CD4-positive, alpha-beta T cell treated with Interleukin-6 at 100 ng/mL for 8 hours (primary cell): ENCODE measurements around the gene HENMT1.
"Not testable (repeated sequence)": the region's sequence is repeated elsewhere in the genome, so short reads cannot be mapped to it uniquely, and the experiment has no call there.

Source experiments
- DNase-seq: peaks from one replicate; pipeline ENCODE4 v3.0.0-alpha.2; 2020; ENCODE audit warnings: mixed read lengths, low spot score

Gene HENMT1

DNA sequence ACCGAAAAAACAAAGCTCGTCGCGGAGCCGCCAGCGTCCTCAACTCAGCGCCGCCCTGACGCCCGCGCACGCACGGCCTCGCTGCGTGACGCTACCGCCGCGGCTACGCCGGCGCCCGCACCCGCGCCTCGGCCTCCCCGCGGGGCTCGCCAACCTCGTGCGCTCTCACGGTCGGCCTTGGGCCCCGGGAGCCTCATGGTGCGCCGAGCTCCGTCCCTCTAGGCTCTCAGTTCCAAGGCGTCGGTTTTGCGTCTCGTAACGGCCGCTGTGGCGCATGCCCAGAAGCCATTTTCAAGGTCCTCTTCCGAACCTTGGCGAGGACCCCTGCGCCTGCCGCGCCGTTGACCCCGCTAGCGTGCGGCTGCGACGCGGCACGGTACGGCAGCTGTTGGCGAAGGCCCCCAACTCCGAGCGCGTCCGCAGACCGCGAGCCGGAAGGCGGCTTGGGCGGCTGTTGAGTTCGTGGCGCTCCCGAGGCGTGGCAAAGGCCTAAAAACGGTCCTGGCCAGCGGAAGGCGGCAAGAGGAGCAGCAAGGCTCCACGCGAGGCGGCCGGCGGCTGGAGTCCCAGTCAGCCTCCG is at the start of gene HENMT1:
Gene HENMT1 (minus strand): TSS at position 64 of the 580 bp plus-strand sequence. CDS start 1,209 bp downstream, outside the sequence.
- DNase-seq = peak; percentile 72

DNA sequence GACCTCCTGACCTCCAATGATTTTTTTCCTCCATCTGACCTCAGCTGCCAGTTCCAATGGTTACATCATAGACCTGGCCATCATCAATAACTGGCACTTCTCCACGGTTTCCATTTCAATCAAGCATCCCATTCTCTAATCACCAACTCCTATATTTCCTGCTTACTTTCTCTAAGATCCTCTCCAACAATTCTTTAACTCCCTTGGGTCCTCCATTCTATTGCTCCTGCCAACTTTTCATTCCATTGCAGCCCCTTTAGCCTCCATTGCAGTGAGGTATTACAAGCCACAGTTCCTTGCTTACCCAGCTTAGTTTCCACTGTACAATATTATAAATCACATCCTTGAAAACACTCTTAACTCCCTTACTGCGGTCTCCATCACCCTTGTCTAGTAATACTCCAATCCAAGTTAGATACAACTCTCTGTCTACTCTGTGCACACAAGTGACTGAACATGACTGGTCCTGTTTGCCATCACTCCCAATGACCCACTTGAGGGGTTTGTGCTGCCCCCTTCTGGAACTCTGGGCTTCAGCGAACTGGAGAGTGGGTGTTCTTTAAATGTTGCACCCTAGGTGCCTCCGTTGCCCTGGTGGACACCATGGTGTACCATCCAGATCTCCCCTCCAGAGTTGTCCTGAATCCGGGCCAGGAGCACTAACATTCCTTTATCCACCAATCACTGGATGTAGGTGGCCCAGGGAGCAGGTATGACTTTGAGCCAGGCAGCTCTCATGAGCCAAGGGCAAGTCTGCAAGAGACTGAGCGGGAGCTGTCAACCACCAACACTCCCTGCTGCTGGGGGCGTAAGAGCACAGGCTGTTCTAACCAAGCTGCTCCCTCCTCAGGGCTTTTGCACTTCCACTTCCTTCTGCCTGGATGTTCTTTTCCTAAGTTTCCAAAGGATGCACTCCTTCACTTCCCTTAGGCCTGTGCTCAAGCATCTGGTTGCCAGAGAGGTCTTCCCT is 48.1 kb upstream of the HENMT1 start:
- peak; percentile 73 for DNase-seq

- DNase-seq = no peak
Measured at GRCh38 chr1:108706643-108707042, 45.8 kb upstream of the HENMT1 start.

- DNase-seq = no peak
Measured at GRCh38 chr1:108704496-108704895, 43.6 kb upstream of the HENMT1 start.

DNA sequence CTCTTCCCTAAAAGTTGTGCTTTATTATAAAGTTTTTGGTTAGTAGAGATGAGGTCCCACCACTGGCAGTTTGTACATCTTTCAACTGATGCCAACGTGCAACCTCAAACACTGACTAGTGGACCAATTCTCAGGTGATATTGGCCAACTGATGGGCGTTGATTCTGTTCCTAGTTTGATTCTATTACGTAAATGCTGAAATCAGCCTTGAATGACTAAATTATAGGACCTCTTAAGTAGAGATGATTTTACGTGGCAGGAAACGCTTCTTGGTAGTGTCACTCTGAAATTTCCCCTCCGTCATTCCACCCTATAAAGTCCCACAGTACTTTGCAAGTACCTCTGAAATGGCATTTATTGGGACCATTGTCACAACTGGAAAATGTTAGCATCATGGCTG is 43.0 kb upstream of the HENMT1 start:
- peak; percentile 37 for DNase-seq

DNA sequence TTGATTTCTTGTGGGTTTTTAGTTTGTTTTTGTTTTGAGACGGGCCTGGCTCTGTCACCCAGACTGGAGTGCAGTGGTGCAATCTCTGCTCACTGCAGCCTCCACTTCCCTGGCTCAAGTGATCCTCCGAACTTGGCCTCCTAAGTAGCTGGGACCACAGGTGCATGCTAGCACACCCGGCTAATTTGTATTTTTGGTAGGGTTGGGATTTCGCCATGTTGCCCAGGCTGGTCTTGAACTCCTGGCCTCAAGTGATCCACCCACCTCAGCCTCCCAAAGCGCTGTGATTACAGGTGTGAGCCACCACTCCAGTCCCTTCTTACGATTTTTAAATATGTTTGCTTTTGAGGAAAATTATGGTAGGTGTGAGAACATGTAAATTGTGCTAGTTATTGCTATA is 41.2 kb upstream of the HENMT1 start:
- DNase-seq = not testable (repeated sequence)

- DNase-seq = no peak
Measured at GRCh38 chr1:108701176-108701849, 40.4 kb upstream of the HENMT1 start.

GRCh38 chr1:108699375-108700332 is 38.8 kb upstream of the HENMT1 start:
- DNase-seq = no peak

DNA sequence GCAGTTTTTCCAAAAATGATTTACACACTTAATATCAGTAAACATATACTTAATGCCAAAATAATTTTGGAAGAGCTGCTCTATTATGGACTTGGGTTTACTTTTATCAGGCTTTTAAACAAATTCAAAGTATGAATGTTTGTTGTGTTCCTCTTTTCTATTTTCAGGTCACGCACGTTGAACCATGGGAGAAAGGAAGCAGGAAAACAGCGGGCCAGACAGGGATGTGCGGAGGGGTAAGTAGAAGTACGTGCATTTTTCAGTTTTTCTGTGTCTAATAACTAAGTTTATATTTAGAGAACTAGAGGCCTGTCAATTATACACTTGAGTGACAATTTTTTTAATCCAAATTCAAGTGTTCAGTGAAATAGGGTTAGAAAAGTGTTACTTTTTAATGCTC is 34.6 kb upstream of the HENMT1 start:
- no peak for DNase-seq

- peak; percentile 82 for DNase-seq
Measured at GRCh38 chr1:108692724-108693655, 32.1 kb upstream of the HENMT1 start.

DNA sequence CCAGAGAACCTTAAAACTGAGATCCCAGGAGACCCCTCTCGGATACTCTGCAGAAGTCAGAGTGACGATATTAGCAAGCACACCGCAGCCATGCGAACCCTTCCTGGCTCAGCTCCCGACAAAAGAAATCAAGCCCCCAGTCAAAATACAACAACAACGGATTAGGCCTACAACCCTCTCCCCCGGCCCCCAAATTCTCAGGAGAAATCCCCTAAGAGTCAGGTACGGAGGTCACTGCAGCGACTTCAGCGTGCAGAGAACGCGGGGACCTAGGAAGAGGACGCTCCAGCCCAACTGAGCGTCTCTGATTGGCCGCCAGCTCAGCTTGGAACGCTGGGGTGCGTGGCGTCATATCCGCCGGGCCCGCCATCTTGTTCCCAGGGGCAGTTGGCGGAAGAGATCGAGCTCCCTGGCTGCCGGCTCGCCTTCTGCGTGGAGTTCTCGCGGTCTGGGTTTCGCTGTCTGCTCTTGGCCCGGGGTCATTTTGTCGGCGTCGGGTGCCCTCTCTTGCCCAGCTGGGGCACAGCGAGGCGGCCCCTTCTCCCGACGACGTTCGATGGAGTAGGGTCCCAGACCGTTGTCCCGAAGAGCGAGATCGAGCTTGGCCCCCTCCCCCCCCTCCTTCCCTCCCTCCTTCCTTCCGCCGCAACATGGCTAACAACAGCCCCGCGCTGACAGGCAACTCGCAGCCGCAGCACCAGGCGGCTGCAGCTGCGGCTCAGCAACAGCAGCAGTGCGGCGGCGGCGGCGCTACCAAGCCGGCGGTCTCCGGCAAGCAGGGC is 31.2 kb upstream of the HENMT1 start, which contains the start of gene PRPF38B:
Gene PRPF38B (plus strand): TSS at position 369 of the 782 bp plus-strand sequence. CDS start 282 bp downstream, at position 651.
- DNase-seq = peak; percentile 93

GRCh38 chr1:108691128-108691941 is 30.4 kb upstream of the HENMT1 start:
- no peak for DNase-seq

- DNase-seq = no peak
Measured at GRCh38 chr1:108686614-108687313, 25.9 kb upstream of the HENMT1 start.

GRCh38 chr1:108685529-108685928 is 24.6 kb upstream of the HENMT1 start:
- no peak for DNase-seq

DNA sequence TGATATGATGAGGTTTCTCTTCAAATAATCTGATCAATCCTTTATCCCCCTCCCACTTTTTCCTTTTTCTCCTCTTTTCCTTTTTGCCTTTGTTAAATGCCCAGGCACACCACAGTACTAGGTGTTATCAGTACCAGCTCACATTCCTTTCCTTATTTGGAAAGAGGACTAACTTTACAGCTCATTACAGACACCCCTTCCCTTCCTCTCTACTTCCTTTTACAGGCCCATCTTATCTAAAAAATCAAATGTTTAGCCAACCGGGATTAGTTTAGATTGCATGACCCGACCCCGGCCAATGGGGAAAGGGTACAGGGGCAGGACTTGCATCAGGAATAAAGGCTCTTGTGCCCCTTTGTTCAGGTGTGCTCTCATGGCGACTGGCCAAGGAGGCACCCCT is 20.8 kb upstream of the HENMT1 start:
- not testable (repeated sequence) for DNase-seq

DNA sequence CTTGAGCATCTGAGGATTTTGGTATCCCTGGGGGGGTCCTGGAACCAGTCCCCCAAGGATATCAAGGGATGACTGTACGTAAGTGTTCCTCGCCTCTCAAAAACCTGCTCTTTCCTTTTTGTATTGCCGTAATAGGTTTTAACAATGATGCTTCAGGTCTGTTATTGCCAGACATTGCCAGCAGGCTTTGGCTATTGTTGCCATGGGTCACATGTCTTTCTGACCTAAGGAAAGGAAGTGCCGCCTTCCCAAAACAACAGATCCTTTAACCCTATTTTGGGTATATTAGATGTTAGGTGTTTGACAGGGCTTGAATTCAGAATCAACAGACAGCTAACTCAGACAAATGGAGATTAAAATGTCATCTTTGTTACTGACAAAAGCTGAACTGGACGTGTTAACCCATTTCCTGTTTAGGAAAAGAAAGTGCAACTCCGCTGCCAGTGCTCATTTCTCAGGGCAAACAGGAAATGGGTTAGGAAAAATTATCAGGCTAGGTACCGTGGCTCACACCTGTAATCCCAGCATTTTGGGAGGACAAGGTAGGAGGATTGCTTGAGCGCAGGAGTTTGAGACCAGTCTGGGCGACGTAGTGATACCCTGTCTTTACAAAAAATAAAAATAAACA is 18.8 kb upstream of the HENMT1 start:
- no peak for DNase-seq

DNA sequence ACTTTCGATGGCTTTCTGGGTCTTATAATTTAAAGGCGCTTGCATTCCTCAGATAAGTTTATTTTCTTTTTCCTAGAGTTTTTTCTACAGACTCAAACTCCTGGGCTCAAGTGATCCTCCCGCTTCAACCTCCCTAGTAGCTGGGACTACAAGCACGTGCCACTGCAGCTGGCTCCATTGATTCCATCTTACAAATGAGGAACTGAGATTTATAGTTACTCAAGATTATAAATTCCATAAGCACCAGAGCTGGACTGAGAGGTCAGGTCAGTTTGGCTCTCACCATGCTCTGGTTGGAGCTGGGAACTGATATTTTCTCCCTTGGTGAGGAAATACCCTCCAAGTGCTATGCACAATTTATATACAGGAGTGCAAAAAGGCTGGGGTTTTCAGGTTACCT is 17.8 kb upstream of the HENMT1 start:
- no peak for DNase-seq
